Measurements from ENCODE around the gene TLE4.

The TLE4 gene

DNA sequence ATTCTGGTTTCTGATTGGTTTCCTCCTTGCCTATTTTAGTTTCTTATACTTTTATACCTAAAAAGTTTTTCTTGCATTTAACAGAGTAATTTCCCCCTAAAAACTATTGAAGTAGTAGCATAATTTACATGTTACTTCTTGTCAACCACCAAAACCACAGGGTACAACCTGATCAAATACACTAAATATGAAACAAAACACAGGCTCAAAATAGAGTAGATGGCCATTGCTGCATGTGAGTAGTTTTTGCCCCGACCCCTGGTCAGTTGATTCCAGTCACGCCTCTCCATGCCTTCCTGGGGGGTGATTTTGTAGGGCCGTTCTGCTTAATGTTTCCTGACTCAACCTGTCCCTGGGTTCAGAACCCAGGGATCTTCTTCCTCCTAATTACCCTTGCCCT lies 101.8 kb downstream of the TLE4 start:
- TF ChIP-seq, protein P1, sequence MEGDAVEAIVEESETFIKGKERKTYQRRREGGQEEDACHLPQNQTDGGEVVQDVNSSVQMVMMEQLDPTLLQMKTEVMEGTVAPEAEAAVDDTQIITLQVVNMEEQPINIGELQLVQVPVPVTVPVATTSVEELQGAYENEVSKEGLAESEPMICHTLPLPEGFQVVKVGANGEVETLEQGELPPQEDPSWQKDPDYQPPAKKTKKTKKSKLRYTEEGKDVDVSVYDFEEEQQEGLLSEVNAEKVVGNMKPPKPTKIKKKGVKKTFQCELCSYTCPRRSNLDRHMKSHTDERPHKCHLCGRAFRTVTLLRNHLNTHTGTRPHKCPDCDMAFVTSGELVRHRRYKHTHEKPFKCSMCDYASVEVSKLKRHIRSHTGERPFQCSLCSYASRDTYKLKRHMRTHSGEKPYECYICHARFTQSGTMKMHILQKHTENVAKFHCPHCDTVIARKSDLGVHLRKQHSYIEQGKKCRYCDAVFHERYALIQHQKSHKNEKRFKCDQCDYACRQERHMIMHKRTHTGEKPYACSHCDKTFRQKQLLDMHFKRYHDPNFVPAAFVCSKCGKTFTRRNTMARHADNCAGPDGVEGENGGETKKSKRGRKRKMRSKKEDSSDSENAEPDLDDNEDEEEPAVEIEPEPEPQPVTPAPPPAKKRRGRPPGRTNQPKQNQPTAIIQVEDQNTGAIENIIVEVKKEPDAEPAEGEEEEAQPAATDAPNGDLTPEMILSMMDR (IDR thresholded peaks at IDR 0.05; ENCODE audit: extremely low read depth, insufficient read depth, missing control alignments): no peak
- DNase-seq (ENCODE audit: low spot score): no peak
- in situ Hi-C loops (cut with MboI; ENCODE audit: low pct_unique_long_range_greater_than_20kb, low sequenced_read_pairs, unreplicated experiment): no loop called here

DNA sequence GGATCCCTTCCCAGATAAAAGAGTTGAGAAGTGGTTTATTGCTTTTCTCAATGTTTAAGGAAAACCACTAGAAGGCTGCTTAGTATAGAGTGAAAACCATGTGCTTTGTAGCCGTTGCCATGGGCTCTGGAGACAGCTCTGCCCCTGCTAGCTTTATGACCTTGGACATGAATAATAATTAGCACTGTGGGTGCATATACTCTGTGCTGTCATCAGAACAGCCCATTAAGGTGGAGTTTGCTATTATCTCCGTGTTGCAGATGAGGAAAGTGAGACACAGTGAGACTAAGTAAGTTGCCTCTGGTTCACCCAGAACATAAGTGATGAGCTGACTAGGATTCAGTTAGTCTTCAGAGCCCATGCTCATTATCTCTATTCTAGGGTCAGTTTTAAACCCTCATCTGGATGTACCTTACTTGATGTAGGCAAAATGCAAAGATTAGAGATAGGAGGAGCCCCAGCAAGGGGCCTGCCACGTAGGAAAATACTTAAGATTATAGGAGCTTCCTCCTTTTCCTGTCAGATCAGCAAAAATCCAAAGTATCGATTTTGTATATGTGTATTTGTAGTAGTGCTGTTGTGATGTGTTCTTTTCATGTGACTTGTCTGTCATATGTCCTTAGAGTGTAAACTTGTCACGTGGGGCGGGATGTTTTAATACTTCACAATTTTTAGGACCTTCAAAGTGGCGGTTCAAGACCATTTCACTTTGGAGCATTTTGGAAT lies 102.5 kb downstream of the TLE4 start:
- in situ Hi-C loops (cut with MboI; ENCODE audit: low pct_unique_long_range_greater_than_20kb, low sequenced_read_pairs, unreplicated experiment): no loop called here
- TF ChIP-seq, protein P1 (IDR thresholded peaks at IDR 0.05; ENCODE audit: extremely low read depth, insufficient read depth, missing control alignments): no peak
- DNase-seq (ENCODE audit: low spot score): no peak

DNA sequence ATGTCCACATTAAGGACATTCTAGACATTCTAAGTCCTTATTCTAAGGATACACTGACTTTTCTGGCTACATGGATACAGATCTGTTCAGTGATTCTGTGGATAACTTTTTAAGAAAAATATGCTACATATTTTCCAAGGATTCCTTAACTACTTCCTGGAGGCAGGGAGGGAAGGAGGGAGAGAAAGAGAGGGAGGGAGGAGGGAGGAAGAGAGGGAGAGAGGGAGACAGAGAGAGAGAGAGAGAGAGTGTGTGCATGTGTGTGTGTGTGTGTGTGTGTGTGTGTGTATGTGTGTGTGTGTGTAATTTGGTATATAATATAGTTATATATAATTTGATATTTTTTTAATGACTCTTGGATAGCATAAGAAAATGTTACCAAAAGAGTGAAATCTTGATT lies 109.8 kb downstream of the TLE4 start:
- DNase-seq (ENCODE audit: low spot score): no peak
- in situ Hi-C loops (cut with MboI; ENCODE audit: low pct_unique_long_range_greater_than_20kb, low sequenced_read_pairs, unreplicated experiment): no loop called here
- TF ChIP-seq, protein P1 (IDR thresholded peaks at IDR 0.05; ENCODE audit: extremely low read depth, insufficient read depth, missing control alignments): no peak

DNA sequence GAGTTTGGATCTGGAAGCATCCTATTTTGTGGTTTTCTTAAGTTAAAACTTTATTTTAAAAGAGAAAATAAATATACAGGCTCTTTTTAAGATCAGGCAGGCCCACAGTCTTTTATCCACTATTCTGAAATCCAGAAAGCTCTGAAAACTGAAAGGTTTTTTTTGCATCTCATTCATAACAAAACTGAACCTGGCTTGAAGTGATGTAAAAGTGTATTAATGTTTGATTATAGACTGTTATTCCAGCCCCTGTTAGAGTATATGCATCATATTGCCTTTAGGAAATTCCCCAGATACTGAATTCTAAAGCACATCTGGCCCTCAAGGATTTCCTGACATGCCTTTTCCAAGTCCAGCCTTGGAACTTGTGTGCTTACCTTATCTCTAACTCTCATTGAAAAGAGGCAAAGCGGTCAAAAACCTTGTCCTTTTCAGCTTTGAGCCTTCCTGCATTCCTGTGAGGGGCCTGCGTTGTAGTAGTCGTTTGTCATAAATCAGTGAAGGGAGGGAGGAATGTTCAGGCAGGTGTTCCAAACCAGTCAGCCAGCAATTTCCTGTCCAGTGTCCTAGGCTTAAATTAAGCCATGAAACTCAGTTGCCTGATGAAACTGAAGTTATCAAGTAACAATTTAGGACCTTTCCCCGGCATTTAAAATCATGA lies 110.4 kb downstream of the TLE4 start:
- no peak for DNase-seq (ENCODE audit: low spot score)
- in situ Hi-C loops (cut with MboI; ENCODE audit: low pct_unique_long_range_greater_than_20kb, low sequenced_read_pairs, unreplicated experiment): no loop called here
- TF ChIP-seq, protein P1 (IDR thresholded peaks at IDR 0.05; ENCODE audit: extremely low read depth, insufficient read depth, missing control alignments): no peak

DNA sequence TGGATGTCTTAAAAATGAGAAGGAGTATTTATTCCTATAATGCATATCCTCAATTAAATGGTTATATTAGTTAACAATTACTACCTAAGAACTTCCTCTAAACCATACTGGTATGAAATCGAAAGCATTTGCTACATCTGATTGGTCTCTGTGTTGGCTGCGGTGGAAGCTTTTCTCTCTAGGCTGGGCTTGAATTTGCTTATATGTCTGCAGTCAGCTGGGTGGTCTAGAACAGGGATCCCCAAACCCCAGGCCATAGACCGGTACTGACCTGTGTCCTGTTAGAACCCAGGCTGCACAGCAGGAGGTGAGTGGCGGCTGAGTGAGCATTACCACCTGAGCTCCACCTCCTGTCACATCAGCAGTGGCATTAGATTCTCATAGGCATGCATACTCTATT lies 112.3 kb downstream of the TLE4 start:
- no peak for DNase-seq (ENCODE audit: low spot score)
- TF ChIP-seq, protein P1 (IDR thresholded peaks at IDR 0.05; ENCODE audit: extremely low read depth, insufficient read depth, missing control alignments): no peak
- in situ Hi-C loops (cut with MboI; ENCODE audit: low pct_unique_long_range_greater_than_20kb, low sequenced_read_pairs, unreplicated experiment): no loop called here

DNA sequence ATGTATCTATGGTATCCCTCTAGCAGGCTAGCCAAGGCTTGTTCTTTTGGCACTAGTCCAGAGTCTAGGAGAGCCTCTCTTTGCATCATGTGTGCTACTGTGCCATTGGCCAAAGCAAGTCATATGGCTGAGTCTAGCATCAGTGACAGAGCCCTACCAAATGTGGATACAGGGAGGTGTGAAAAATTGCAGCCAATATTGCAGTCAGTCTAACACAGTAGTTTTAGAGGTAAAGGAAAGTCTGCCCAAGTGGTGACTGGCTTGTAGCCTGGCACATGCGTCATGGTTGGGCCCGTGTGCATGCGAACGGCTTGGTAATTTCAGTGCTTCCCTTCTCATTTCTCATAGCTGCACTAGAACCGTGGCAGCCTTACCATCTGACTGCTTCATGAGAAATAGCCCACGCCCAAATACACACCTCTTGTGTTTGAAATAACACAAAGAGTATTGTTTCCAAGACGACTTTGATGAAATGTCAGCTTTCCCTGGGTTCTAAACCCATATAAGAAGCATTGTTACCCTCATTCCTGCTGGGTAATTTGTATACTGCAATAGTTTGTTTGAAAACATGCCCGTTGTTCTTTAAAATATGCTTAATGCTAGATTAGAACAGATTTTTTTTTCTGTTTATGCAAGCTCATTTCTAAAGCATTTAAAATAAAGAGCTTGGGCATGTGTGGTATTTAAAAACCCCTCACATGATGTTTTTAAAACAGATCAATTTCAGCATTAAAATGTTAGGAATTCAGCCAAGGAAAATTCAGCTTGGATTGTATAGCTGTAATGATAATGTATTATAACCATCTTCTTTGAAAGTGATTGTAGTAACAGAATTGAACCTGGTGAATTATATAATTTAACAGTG lies 113.2 kb downstream of the TLE4 start:
- in situ Hi-C loops (cut with MboI; ENCODE audit: low pct_unique_long_range_greater_than_20kb, low sequenced_read_pairs, unreplicated experiment): no loop called here
- TF ChIP-seq, protein P1 (IDR thresholded peaks at IDR 0.05; ENCODE audit: extremely low read depth, insufficient read depth, missing control alignments): no peak
- no peak for DNase-seq (ENCODE audit: low spot score)
